ENCODE data around the gene S100A2. TPM values are rescaled to one million over a fixed set of nuclear protein-coding genes. Genes with fewer than 3 reads are reported as not detected.

The S100A2 gene
- total RNA-seq, 1 experiment from 2014 or later, result 147 TPM

DNA sequence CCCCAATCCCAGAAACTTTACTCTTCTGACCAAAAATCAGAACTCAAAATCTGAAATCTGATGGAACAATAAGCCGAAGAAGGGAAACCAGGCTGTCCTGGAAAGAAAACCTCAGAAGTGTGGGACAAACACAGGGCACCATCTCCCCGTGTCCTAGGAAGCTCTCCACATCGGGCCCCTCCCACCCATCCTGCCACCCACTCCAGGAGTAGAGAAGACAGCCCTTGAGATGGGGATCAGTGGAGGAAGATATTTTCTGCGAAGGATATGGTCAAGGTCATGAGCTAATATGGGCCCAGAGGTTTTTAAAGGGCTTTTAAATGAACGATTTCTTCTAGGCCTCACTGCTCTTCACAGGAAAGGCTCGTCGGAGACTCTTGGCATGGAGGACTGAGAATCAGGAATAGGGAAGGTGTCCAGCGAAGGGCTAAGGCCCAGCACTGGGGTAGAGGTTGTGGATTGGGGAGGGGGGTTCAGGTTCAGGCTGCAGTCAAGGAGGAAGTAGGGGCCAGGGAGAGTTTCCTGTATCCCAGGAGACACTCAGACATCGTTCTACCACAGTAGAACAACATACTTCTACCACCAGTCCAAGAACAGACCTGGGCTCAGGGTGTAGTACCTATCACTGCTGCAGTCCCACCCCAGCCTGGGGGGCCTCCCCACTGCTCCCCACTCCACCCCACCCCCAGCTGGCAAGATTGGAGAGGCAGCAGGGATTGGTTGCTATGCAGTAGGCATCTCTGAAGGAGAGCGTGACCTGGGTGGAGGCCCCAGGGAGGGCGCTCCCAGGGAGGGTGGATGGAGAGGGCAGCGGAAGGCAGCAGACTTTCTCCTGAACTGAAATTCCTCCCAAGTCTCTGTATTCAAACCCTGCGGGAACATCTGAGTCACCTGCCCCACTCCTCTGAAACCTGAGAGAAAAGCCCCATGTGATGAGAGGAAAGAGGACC, 23.7 kb downstream of the S100A2 start:
- Histone ChIP-seq H3F3A (ENCODE audit: insufficient read depth, low read depth) (peaks cover 63% of the 10 kb centered on the region), H3K9me3 (ENCODE audit: insufficient read depth, low read depth) (no peaks in the 10 kb centered on the region), H3K79me2 (ENCODE audit: low read depth) (peaks cover 16% of the 10 kb centered on the region; the same call in 1 of the 2 replicates), H3K9me2 (ENCODE audit: insufficient read depth) (no peaks in the 10 kb centered on the region), H3K27ac (peak overlapping the region; percentile 94), H3K36me3 (ENCODE audit: low read depth) (no peaks in the 10 kb centered on the region), H3K27me3 (ENCODE audit: insufficient read depth, low read depth) (no peaks in the 10 kb centered on the region), H2AFZ (no peak overlapping the region), H3K4me3 (no peak overlapping the region), H4K20me1 (ENCODE audit: insufficient read depth) (no peaks in the 10 kb centered on the region), H3K4me2 (peak overlapping the region; percentile 89), H3K4me1 (replicated peaks; ENCODE audit: insufficient read depth) (peaks cover 98% of the 10 kb centered on the region)
- TF ChIP-seq, protein P1, sequence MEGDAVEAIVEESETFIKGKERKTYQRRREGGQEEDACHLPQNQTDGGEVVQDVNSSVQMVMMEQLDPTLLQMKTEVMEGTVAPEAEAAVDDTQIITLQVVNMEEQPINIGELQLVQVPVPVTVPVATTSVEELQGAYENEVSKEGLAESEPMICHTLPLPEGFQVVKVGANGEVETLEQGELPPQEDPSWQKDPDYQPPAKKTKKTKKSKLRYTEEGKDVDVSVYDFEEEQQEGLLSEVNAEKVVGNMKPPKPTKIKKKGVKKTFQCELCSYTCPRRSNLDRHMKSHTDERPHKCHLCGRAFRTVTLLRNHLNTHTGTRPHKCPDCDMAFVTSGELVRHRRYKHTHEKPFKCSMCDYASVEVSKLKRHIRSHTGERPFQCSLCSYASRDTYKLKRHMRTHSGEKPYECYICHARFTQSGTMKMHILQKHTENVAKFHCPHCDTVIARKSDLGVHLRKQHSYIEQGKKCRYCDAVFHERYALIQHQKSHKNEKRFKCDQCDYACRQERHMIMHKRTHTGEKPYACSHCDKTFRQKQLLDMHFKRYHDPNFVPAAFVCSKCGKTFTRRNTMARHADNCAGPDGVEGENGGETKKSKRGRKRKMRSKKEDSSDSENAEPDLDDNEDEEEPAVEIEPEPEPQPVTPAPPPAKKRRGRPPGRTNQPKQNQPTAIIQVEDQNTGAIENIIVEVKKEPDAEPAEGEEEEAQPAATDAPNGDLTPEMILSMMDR (conservative IDR thresholded peaks at IDR 0.05), result no peak
- no peak for TF ChIP-seq EZH2 (IDR thresholded peaks at IDR 0.05; ENCODE audit: low read depth)
- intact Hi-C loops (cut with micrococcal nuclease; ENCODE audit: unreplicated experiment), result no loop called here
- peak; percentile 46 to 54 for DNase-seq
- ChIA-PET CTCF (no interaction called here), POLR2A (ENCODE audit: unreplicated experiment) (no interaction called here)
- BruUV-seq (replicated peaks), result no TSS peak

DNA sequence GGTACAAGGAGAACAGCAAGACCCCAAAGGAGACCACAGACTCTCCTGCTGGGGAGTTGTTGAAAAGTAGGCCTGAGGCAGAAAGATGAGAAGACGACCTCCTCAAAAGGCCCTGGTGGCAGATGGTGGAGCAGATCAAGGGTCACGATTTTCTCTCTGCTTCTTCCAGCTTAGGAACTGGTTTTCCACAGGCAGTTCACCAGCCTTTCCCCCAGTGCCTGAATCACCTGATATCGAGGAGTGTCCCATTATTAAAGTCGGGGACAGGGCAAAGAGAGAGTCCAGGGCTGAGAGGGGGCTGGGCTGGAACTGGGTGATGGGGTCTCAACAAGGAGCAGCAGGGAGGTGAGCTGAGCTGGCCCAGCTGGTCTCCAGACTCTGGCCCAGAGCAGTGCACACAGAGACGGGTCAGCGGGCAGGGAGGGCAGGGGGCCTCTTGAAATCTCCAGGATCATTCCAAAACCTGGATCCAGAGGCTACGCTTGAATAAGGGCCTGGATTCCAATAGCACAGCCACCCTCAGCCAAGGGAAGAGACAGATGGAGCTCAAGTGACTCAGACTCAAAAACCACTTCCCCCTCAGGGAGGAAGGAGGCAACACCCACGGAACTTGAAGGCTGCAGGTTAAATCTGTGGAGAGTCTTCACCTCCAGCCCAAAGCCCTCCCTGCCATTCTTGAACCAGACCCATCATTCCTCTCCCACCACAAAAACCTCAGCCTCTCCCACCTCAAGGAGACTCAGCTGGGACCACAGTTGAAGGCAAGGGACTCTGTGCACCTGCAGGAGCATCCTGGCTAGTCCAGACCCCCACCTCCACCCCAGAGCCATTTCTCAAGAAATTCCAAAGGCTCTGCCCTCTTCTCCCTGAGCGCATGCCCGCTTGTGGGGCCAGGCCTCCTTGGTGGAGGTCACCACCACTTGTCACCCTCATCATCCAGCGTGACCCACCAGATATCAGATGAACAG, 25.0 kb downstream of the S100A2 start, which contains the start of gene S100A5:
TSS of gene S100A5 (minus strand) at position 541 of the 968 bp plus-strand sequence. CDS start 743 bp downstream, outside the sequence.
- H2AFZ ChIP-seq, result no peak within 1 kb of the TSS
- H3K9me3 ChIP-seq (ENCODE audit: insufficient read depth, low read depth), result no peaks in the 10 kb centered on the region
- CTCF ChIA-PET, result interaction anchor here (0.5 to 1.0 kb wide), 4 partner anchors 23 to 30 kb away, joined by 3 to 13 read pairs (median 4); no protein-coding TSS in a partner anchor
- H3K9me2 ChIP-seq (ENCODE audit: insufficient read depth), result no peaks in the 10 kb centered on the region
- POLR2A ChIA-PET (ENCODE audit: unreplicated experiment), result interaction anchor here (0.5 to 1.1 kb wide), 6 partner anchors 9 to 651 kb away, joined by 3 to 14 read pairs (median 8); partner anchors contain the start of genes S100A16 and TPM3
- H3K27ac ChIP-seq, result peak within 1 kb of the TSS; percentile 94
- intact Hi-C loops (cut with micrococcal nuclease; ENCODE audit: unreplicated experiment), result no loop called here
- H3K4me1 ChIP-seq (replicated peaks; ENCODE audit: insufficient read depth), result peaks cover 94% of the 10 kb centered on the region
- no peaks in the 10 kb centered on the region for H3K36me3 ChIP-seq (ENCODE audit: low read depth)
- TF ChIP-seq, protein P1 (conservative IDR thresholded peaks at IDR 0.05), result no peak
- no peak for TF ChIP-seq EZH2 (IDR thresholded peaks at IDR 0.05; ENCODE audit: low read depth)
- no peaks in the 10 kb centered on the region for H3K27me3 ChIP-seq (ENCODE audit: insufficient read depth, low read depth)
- H3K79me2 ChIP-seq (ENCODE audit: low read depth), result peaks cover 16% of the 10 kb centered on the region
- peak within 1 kb of the TSS; percentile 89 for H3K4me2 ChIP-seq
- peak within 1 kb of the TSS; percentile 34; the same call in 1 of the 2 replicates for H3K4me3 ChIP-seq
- BruUV-seq (replicated peaks), result no TSS peak
- DNase-seq, result peak; percentile 65 to 95
- H4K20me1 ChIP-seq (ENCODE audit: insufficient read depth), result no peaks in the 10 kb centered on the region
- peaks cover 66% of the 10 kb centered on the region for H3F3A ChIP-seq (ENCODE audit: insufficient read depth, low read depth)

All from PC-9 (cell line).